Gastroesophageal sphincter (tissue), 4 donors: ENCODE measurements around the gene RYR3. TPM values are rescaled to one million over a fixed set of nuclear protein-coding genes. Genes with fewer than 3 reads are reported as not detected.
"Not testable (repeated sequence)": the region's sequence is repeated elsewhere in the genome, so short reads cannot be mapped to it uniquely, and the experiment has no call there.

Experiments
- ATAC-seq: fragments of 150-250 bp; one replicate; pipeline ENCODE4 v1.9.1; 2016; ENCODE audit warnings: mild to moderate bottlenecking, moderate library complexity
- H3K27ac ChIP-seq, 4 donors: fragments of 200-600 bp; sonication (generic) in 3 of 4; 1 replicate in 3 of 4; 2 replicates in 1 of 4; pipeline ENCODE4 v1.5.1; 2016 to 2019
- H3K27me3 ChIP-seq: fragments of 200-600 bp; sonication (generic); one replicate; pipeline ENCODE4 v1.5.1; 2019
- H3K36me3 ChIP-seq, 2 donors: fragments of 200-600 bp; sonication (generic); one replicate each; pipeline ENCODE4 v1.5.1; 2019; ENCODE audit warnings: control low read depth in 1 of 2
- H3K4me1 ChIP-seq, 3 donors: fragments of 200-600 bp; sonication (generic); 1 replicate in 2 of 3; 2 replicates in 1 of 3; pipeline ENCODE4 v1.5.1; 2016 to 2019; ENCODE audit warnings: control low read depth in 2 of 3
- H3K4me3 ChIP-seq, 2 donors: fragments of 200-600 bp; sonication (generic); one replicate each; pipeline ENCODE4 v1.5.1; 2019; ENCODE audit warnings: mild to moderate bottlenecking in 1 of 2, moderate library complexity in 1 of 2
- H3K9me3 ChIP-seq, 3 donors: fragments of 200-600 bp; sonication (generic); one replicate each; pipeline ENCODE4 v1.5.1; 2017 to 2019; ENCODE audit warnings: control low read depth in 2 of 3
- EP300 ChIP-seq: sonication (generic); formaldehyde crosslinking; IDR thresholded peaks from one replicate; pipeline ENCODE4 v1.6.1; 2017; ENCODE audit warnings: antibody characterized with exemption, mild to moderate bottlenecking
- POLR2A ChIP-seq, 2 donors: fragments of 450-650 bp; IDR thresholded peaks; one replicate each; pipeline ENCODE4 v1.6.1; 2017; ENCODE audit warnings: antibody characterized with exemption in 2 of 2, mild to moderate bottlenecking in 2 of 2, moderate library complexity in 1 of 2
- POLR2AphosphoS5 ChIP-seq: sonication (generic); formaldehyde crosslinking; IDR thresholded peaks from one replicate; pipeline ENCODE4 v1.6.1; 2017; ENCODE audit warnings: antibody characterized with exemption
- WGBS, 2 donors: methylation state at CpG; one replicate each; pipeline ENCODE4 v1.1.5; 2018; ENCODE audit warnings: low coverage in 1 of 2; 5-methylcytosine and 5-hydroxymethylcytosine counted together
- total RNA-seq, 4 donors: library from RNA; depleted of rRNA; stranded (reverse); fragments of >200 nt; gene quantifications; one replicate each; pipeline ENCODE4 v1.1.0, GENCODE V29; 2016
- TF ChIP-seq, protein P1 (sequence below), 4 experiments: fragments of 200-600 bp in 2 of 4; fragments of 450-650 bp in 2 of 4; sonication (generic) in 1 of 4; IDR thresholded peaks; one replicate each; pipeline ENCODE4 v1.5.1; 2017 to 2019; ENCODE audit warnings: antibody characterized with exemption in 4 of 4, mild to moderate bottlenecking in 2 of 4, moderate library complexity in 2 of 4

The RYR3 gene
- total RNA-seq, 4 donors from 2014 or later: 3.5 to 10.2 (median 6.2) TPM

DNA sequence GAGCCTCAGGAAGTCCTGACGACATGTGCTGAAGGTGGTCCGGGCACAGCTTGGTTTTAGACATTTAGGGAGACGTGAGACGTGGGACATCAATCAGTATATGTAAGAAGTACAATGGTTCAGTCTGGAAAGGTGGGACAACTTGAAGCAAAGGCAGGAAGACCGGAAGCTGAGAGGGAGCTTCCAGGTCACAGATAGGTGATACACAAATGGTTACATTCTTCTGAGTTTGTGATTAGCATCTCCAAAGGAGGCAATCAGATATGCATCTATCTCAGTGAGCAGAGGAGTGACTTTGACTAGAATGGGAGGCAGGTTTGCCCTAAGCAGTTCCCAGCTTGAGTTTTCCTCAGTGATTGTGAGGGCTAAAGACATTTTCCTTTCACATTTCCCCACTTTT is 282.1 kb downstream of the RYR3 start:
- Histone ChIP-seq H3K27me3 (no peaks in the 10 kb centered on the region), H3K36me3 (no peaks in the 10 kb centered on the region), H3K9me3 (no peaks in the 10 kb centered on the region), H3K4me3 (no peak overlapping the region), H3K27ac (no peak overlapping the region), H3K4me1 (no peaks in the 10 kb centered on the region)
- no peak for ATAC-seq
- WGBS, 2 donors: 75 to 90% methylated on average over 1 to 5 of the region's 5 CpGs
- TF ChIP-seq, protein P1, sequence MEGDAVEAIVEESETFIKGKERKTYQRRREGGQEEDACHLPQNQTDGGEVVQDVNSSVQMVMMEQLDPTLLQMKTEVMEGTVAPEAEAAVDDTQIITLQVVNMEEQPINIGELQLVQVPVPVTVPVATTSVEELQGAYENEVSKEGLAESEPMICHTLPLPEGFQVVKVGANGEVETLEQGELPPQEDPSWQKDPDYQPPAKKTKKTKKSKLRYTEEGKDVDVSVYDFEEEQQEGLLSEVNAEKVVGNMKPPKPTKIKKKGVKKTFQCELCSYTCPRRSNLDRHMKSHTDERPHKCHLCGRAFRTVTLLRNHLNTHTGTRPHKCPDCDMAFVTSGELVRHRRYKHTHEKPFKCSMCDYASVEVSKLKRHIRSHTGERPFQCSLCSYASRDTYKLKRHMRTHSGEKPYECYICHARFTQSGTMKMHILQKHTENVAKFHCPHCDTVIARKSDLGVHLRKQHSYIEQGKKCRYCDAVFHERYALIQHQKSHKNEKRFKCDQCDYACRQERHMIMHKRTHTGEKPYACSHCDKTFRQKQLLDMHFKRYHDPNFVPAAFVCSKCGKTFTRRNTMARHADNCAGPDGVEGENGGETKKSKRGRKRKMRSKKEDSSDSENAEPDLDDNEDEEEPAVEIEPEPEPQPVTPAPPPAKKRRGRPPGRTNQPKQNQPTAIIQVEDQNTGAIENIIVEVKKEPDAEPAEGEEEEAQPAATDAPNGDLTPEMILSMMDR (IDR thresholded peaks at IDR 0.05): no peak
- TF ChIP-seq EP300 (no peak), POLR2A (IDR thresholded peaks at IDR 0.05) (no peak), POLR2AphosphoS5 (no peak)

DNA sequence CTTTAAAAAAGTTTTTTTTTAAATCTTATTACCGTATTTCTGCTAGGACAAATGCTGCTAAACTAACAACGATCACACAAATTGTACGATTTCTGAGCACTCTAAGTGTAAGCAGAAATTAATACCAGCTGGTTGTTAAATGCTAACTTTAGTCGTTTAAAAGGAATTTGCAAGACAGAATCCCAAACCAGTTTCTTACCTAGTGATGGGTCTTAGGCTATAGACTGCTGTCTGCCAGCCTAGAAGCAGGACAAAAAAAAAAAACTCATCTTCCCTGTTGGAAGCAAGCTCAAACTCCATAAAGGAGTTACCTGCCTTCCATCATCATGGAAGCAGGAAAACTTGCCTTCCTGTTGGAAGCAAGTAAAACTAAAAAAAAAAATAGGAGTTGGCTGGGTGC is 287.6 kb downstream of the RYR3 start:
- not testable (repeated sequence) for H3K27me3 ChIP-seq, H3K4me3 ChIP-seq, H3K4me1 ChIP-seq, H3K27ac ChIP-seq, H3K9me3 ChIP-seq, ATAC-seq
- 49 to 54% methylated on average over 2 to 4 of the region's 4 CpGs for WGBS, 2 donors
- peaks cover 0 to 16% of the 10 kb centered on the region in 2 donors for H3K36me3 ChIP-seq

DNA sequence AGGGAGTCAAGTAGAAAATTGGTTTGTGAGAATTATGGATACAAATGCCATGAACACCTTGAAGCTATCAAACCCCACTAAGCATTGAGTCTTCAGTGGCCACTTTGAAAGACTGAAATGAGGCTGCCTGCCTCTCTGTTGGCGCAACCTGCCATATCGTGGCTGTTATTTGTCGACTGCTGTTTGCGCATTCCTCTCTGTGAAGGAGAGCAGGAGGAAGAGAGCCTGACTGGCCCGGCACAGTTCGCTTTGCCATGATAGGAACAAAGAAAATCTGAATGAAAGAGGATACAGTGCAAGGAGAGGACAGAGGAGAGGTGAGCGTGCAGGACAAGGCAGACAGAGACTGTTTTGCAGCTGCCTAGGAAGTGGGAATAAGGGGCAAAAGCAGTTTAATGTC is 289.4 kb downstream of the RYR3 start:
- Histone ChIP-seq H3K36me3 (peaks cover 0 to 32% of the 10 kb centered on the region in 2 donors), H3K27ac (no peak overlapping the region), H3K27me3 (no peaks in the 10 kb centered on the region), H3K4me1 (no peaks in the 10 kb centered on the region), H3K4me3 (no peak overlapping the region), H3K9me3 (no peaks in the 10 kb centered on the region)
- 78 to 81% methylated on average over 2 to 7 of the region's 7 CpGs for WGBS, 2 donors
- TF ChIP-seq EP300 (no peak), POLR2AphosphoS5 (no peak), POLR2A (IDR thresholded peaks at IDR 0.05) (no peak)
- TF ChIP-seq, protein P1 (IDR thresholded peaks at IDR 0.05): no peak
- ATAC-seq: no peak

DNA sequence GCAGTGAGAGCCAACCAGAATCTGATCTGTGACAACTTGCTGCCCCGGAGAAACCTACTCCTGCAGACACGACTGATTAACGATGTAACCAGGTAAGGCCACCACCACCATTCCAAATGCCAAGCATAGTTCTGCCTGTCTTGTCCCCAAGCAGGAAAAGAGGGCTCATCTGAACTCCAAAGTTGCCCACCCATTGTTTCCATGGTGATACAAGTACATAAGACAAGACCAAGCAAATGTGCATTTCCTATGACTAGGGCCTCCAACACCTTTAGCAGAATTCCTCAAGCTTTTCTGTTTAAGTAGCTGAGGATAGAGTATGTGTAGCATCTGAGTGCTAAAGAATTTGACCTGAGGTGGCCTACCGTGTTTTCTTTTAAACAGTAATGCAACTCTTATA is 290.7 kb downstream of the RYR3 start:
- H3K4me1 ChIP-seq: no peaks in the 10 kb centered on the region
- 88 to 94% methylated on average over 1 to 2 of the region's 4 CpGs for WGBS, 2 donors
- no peak overlapping the region for H3K27ac ChIP-seq
- TF ChIP-seq POLR2AphosphoS5 (no peak), POLR2A (IDR thresholded peaks at IDR 0.05) (no peak), EP300 (no peak)
- TF ChIP-seq, protein P1 (IDR thresholded peaks at IDR 0.05): no peak
- H3K36me3 ChIP-seq: peaks cover 0 to 33% of the 10 kb centered on the region in 2 donors
- ATAC-seq: no peak
- H3K9me3 ChIP-seq: no peaks in the 10 kb centered on the region
- H3K4me3 ChIP-seq: no peak overlapping the region
- H3K27me3 ChIP-seq: no peaks in the 10 kb centered on the region

DNA sequence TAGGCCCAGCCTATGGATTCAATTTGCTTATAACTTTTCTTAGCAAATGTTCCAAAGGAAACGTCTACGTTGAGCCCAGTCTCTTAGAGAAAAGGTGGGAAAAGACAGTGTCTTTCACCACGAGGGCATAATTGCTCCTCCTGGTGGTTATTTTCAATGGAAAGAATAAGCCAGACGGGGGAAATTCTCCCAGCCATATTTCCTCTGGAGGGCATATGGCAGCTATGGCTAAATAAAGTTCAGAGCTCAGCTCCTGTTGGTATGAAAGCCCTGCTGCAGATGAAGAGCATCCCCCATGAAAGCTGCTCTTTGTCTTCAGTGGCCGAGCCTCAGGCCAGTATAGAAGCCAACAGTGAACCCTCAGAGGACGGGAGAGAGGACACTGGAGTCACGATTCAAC is 297.9 kb downstream of the RYR3 start:
- 50 to 66% methylated on average over 4 of the region's 7 CpGs for WGBS, 2 donors
- Histone ChIP-seq H3K9me3 (no peaks in the 10 kb centered on the region), H3K27ac (no peak overlapping the region), H3K27me3 (no peaks in the 10 kb centered on the region), H3K4me3 (no peak overlapping the region), H3K4me1 (no peaks in the 10 kb centered on the region), H3K36me3 (peaks cover 0 to 13% of the 10 kb centered on the region in 2 donors)
- ATAC-seq: no peak
- TF ChIP-seq POLR2A (IDR thresholded peaks at IDR 0.05): no peak
- TF ChIP-seq, protein P1 (IDR thresholded peaks at IDR 0.05): peak in 2 of 4 experiments; percentile 4 to 35
